ENCODE measurements around the gene CDCA4. TPM values are rescaled to one million over a fixed set of nuclear protein-coding genes. Genes with fewer than 3 reads are reported as not detected.

The CDCA4 gene
- total and polyA plus RNA-seq, 2 donors (not counting 3 experiments of a cell fraction or from before 2014, with no cell fraction given), result 29.9 to 44.5 TPM

DNA sequence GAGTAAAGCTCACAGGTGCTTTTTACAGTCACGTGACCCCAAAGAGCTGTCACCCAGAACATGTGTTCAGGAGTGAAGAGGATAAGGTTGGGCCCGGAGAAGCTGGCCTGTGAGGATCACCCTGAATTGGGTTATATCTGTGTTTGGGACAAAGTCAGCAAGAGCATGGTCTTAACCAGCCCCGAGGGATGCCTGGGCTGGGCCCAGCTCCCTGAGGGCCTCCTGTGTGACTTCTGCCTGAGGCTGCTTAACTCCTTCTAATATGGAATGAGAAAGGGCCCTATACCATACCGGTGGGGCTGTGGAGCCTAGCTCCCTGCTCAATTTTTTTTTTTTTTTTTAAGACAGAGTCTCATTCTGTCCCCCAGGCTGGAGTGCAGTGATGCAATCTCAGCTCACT lies 2.5 kb downstream of the CDCA4 start:
- H3K9ac ChIP-seq (replicated peaks; ENCODE audit: extremely low read depth, insufficient read depth, low read length), result no peak overlapping the region
- H3K4me1 ChIP-seq (ENCODE audit: control insufficient read depth, extremely low read depth, insufficient read depth, low read length), result peaks cover 52% of the 10 kb centered on the region
- no peak for TF ChIP-seq POLR2AphosphoS5 (IDR thresholded peaks at IDR 0.05; ENCODE audit: insufficient read depth, low read depth, low read length)
- no peak for TF ChIP-seq FOS (IDR thresholded peaks at IDR 0.05; ENCODE audit: borderline replicate concordance, insufficient read depth, low read length)
- no peak for TF ChIP-seq GATA2 (IDR thresholded peaks at IDR 0.05; ENCODE audit: insufficient read depth, insufficient read length, low read depth, low read length)
- no peak for TF ChIP-seq JUN (IDR thresholded peaks at IDR 0.05; ENCODE audit: borderline replicate concordance, insufficient read depth, insufficient read length, low read depth)
- no peak for TF ChIP-seq POLR2A (IDR thresholded peaks at IDR 0.05; ENCODE audit: low read depth, low read length)
- TF ChIP-seq MYC (IDR thresholded peaks at IDR 0.05; ENCODE audit: low read depth, low read length), result no peak
- TF ChIP-seq, protein P1, sequence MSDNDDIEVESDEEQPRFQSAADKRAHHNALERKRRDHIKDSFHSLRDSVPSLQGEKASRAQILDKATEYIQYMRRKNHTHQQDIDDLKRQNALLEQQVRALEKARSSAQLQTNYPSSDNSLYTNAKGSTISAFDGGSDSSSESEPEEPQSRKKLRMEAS (IDR thresholded peaks at IDR 0.05; ENCODE audit: insufficient read depth, insufficient read length), result no peak
- no peak for TF ChIP-seq EZH2 (IDR thresholded peaks at IDR 0.05; ENCODE audit: borderline replicate concordance, low read depth, low read length, severe bottlenecking)
- TF ChIP-seq, protein P2, sequence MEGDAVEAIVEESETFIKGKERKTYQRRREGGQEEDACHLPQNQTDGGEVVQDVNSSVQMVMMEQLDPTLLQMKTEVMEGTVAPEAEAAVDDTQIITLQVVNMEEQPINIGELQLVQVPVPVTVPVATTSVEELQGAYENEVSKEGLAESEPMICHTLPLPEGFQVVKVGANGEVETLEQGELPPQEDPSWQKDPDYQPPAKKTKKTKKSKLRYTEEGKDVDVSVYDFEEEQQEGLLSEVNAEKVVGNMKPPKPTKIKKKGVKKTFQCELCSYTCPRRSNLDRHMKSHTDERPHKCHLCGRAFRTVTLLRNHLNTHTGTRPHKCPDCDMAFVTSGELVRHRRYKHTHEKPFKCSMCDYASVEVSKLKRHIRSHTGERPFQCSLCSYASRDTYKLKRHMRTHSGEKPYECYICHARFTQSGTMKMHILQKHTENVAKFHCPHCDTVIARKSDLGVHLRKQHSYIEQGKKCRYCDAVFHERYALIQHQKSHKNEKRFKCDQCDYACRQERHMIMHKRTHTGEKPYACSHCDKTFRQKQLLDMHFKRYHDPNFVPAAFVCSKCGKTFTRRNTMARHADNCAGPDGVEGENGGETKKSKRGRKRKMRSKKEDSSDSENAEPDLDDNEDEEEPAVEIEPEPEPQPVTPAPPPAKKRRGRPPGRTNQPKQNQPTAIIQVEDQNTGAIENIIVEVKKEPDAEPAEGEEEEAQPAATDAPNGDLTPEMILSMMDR (IDR thresholded peaks at IDR 0.05; ENCODE audit: extremely low read depth in 1 of 2, insufficient read depth in 1 of 2, low read depth in 1 of 2, low read length in 2 of 2), result no peak
- no peak overlapping the region for H3K27ac ChIP-seq (ENCODE audit: insufficient read depth, low read depth, low read length)
- intact Hi-C loops (cut with micrococcal nuclease), result no loop called here
- H3K79me2 ChIP-seq (ENCODE audit: control insufficient read depth, insufficient read depth, low read length), result peaks cover 75% of the 10 kb centered on the region
- H3K9me1 ChIP-seq (replicated peaks; ENCODE audit: control insufficient read depth, extremely low read depth, insufficient read depth, low read length), result no peaks in the 10 kb centered on the region
- CTCF ChIA-PET, result interaction anchor here (0.8 to 3.0 kb wide), 3 partner anchors 20 to 48 kb away, joined by 3 to 10 read pairs (median 3); no protein-coding TSS in a partner anchor
- BruUV-seq (replicated peaks), result no TSS peak
- peaks cover 2% of the 10 kb centered on the region for H3K9me3 ChIP-seq (replicated peaks; ENCODE audit: control insufficient read depth, insufficient read depth, low read length)
- DNase-seq (ENCODE audit: low read depth, low spot score), result no peak
- H3K4me2 ChIP-seq (ENCODE audit: insufficient read depth, low read length), result no peak overlapping the region
- dilution Hi-C loops (cut with MboI; ENCODE audit: extremely low pct_ligation_motif_present, low sequenced_read_pairs), result no loop called here
- H4K20me1 ChIP-seq (replicated peaks; ENCODE audit: control insufficient read depth, extremely low read depth, insufficient read depth, low read length), result no peaks in the 10 kb centered on the region
- H3K36me3 ChIP-seq (ENCODE audit: control insufficient read depth in 2 of 2, extremely low read depth in 1 of 2, insufficient read depth in 2 of 2, low read length in 2 of 2), result no peaks in the 10 kb centered on the region
- no peak for FAIRE-seq
- H2AFZ ChIP-seq (ENCODE audit: low read depth, low read length), result no peak overlapping the region
- no peaks in the 10 kb centered on the region for H3K27me3 ChIP-seq (ENCODE audit: control insufficient read depth in 2 of 2, insufficient read depth in 2 of 2, low read length in 2 of 2)
- POLR2A ChIA-PET, result interaction anchor here (1.2 kb wide), 1 partner anchor 12 kb away, joined by 3 read pairs; no protein-coding TSS in a partner anchor
- H3K4me3 ChIP-seq (replicated peaks in 1 of 3; ENCODE audit: insufficient read depth in 1 of 3, low read depth in 1 of 3, low read length in 3 of 3), result no peak overlapping the region
